Measurements from ENCODE around the gene KCNIP4.

The KCNIP4 gene

GRCh38 chr4:21742326-21742725 is 206.2 kb downstream of the KCNIP4 start:
- H3K36me3 Mint-ChIP-seq (ENCODE audit: low read depth) = no peaks in the 10 kb centered on the region
- no peak for DNase-seq
- no peaks in the 10 kb centered on the region for H3K9me3 Mint-ChIP-seq
- no peaks in the 10 kb centered on the region for H3K4me1 Mint-ChIP-seq
- H3K27me3 Mint-ChIP-seq (ENCODE audit: low read depth, poor library complexity) = peaks cover 6% of the 10 kb centered on the region
- TF ChIP-seq CTCF (IDR thresholded peaks at IDR 0.05) = no peak
- no peak overlapping the region for H3K27ac Mint-ChIP-seq
- H3K4me3 Mint-ChIP-seq = no peak overlapping the region

- H3K27me3 Mint-ChIP-seq (ENCODE audit: low read depth, poor library complexity) = peaks cover 3% of the 10 kb centered on the region
- no peaks in the 10 kb centered on the region for H3K36me3 Mint-ChIP-seq (ENCODE audit: low read depth)
- H3K27ac Mint-ChIP-seq = no peak overlapping the region
These were observed 209.8 kb downstream of the KCNIP4 start for GRCh38 chr4:21738821-21739220.

GRCh38 chr4:21735866-21736265 is 212.7 kb downstream of the KCNIP4 start:
- Mint-ChIP-seq H3K36me3 (ENCODE audit: low read depth) (no peaks in the 10 kb centered on the region), H3K27me3 (ENCODE audit: low read depth, poor library complexity) (peaks cover 3% of the 10 kb centered on the region), H3K27ac (no peak overlapping the region), H3K4me1 (no peaks in the 10 kb centered on the region), H3K4me3 (no peak overlapping the region), H3K9me3 (no peaks in the 10 kb centered on the region)
- no peak for DNase-seq
- no peak for TF ChIP-seq CTCF (IDR thresholded peaks at IDR 0.05)

More at GRCh38 chr4:21738821-21739220, 209.8 kb downstream of the KCNIP4 start:
- Mint-ChIP-seq H3K9me3 (no peaks in the 10 kb centered on the region), H3K4me3 (no peak overlapping the region), H3K4me1 (no peaks in the 10 kb centered on the region)
- DNase-seq = no peak
- no peak for TF ChIP-seq CTCF (IDR thresholded peaks at IDR 0.05)

GRCh38 chr4:21733894-21734630 is 214.5 kb downstream of the KCNIP4 start:
- Mint-ChIP-seq H3K4me1 (no peaks in the 10 kb centered on the region), H3K27me3 (ENCODE audit: low read depth, poor library complexity) (peaks cover 4% of the 10 kb centered on the region), H3K4me3 (no peak overlapping the region), H3K36me3 (ENCODE audit: low read depth) (no peaks in the 10 kb centered on the region), H3K27ac (no peak overlapping the region), H3K9me3 (no peaks in the 10 kb centered on the region)
- no peak for TF ChIP-seq CTCF (IDR thresholded peaks at IDR 0.05)
- DNase-seq = no peak

GRCh38 chr4:21728304-21728703 is 220.3 kb downstream of the KCNIP4 start:
- Mint-ChIP-seq H3K4me1 (peaks cover 18% of the 10 kb centered on the region), H3K27ac (no peak overlapping the region), H3K4me3 (no peak overlapping the region), H3K36me3 (ENCODE audit: low read depth) (no peaks in the 10 kb centered on the region), H3K27me3 (ENCODE audit: low read depth, poor library complexity) (peaks cover 4% of the 10 kb centered on the region), H3K9me3 (peaks cover 3% of the 10 kb centered on the region)
- no peak for DNase-seq
- TF ChIP-seq CTCF (IDR thresholded peaks at IDR 0.05) = no peak

GRCh38 chr4:21726255-21726815 is 222.2 kb downstream of the KCNIP4 start:
- H3K27me3 Mint-ChIP-seq (ENCODE audit: low read depth, poor library complexity) = peaks cover 4% of the 10 kb centered on the region
- H3K36me3 Mint-ChIP-seq (ENCODE audit: low read depth) = no peaks in the 10 kb centered on the region
- H3K9me3 Mint-ChIP-seq = peaks cover 3% of the 10 kb centered on the region
- DNase-seq = no peak
- no peak overlapping the region for H3K27ac Mint-ChIP-seq
- H3K4me3 Mint-ChIP-seq = no peak overlapping the region
- TF ChIP-seq CTCF (IDR thresholded peaks at IDR 0.05) = no peak
- peaks cover 18% of the 10 kb centered on the region for H3K4me1 Mint-ChIP-seq

All from nephron progenitor cell (in vitro differentiated cells).